SK-N-SH (cell line): ENCODE measurements around the gene PRKCB.

Experiments
- CTCF ChIP-seq: fragments of 200-600 bp; sonication (generic); IDR thresholded peaks from 2 replicates; pipeline ENCODE4 v1.6.1; 2017; ENCODE audit warnings: antibody characterized with exemption, mild to moderate bottlenecking, moderate library complexity
- ELF1 ChIP-seq: IDR thresholded peaks from 2 replicates; pipeline ENCODE4 v1.4.0; 2012
- EP300 ChIP-seq, 2 experiments: IDR thresholded peaks; 2 replicates each; pipeline versions ENCODE4 v1.4.0 to v1.6.1; 2012; ENCODE audit warnings: borderline replicate concordance in 1 of 2, low read depth in 1 of 2, low read length in 1 of 2
- EZH2phosphoT487 ChIP-seq: fragments of 200-600 bp; sonication (generic); IDR thresholded peaks from 2 replicates; pipeline ENCODE4 v1.6.1; 2017; ENCODE audit warnings: low read depth, mixed run types, mild to moderate bottlenecking, antibody characterized with exemption, moderate library complexity, borderline replicate concordance
- FOXM1 ChIP-seq: IDR thresholded peaks from 2 replicates; pipeline ENCODE4 v1.4.0; 2012; ENCODE audit warnings: low read depth, mild to moderate bottlenecking
- GABPA ChIP-seq: IDR thresholded peaks from 2 replicates; pipeline ENCODE4 v1.4.0; 2012; ENCODE audit warnings: low read depth, mild to moderate bottlenecking
- NFIC ChIP-seq: IDR thresholded peaks from 2 replicates; pipeline ENCODE4 v1.4.0; 2012; ENCODE audit warnings: borderline replicate concordance
- NRF1 ChIP-seq: IDR thresholded peaks from 2 replicates; pipeline ENCODE4 v1.6.1; 2012; ENCODE audit warnings: low read depth, mild to moderate bottlenecking, low read length
- POLR2AphosphoS5 ChIP-seq: IDR thresholded peaks from 2 replicates; pipeline ENCODE4 v1.6.1; 2012; ENCODE audit warnings: low read depth, low read length
- RAD21 ChIP-seq: IDR thresholded peaks from 2 replicates; pipeline ENCODE4 v1.6.1; 2012; ENCODE audit warnings: mild to moderate bottlenecking, low read length
- SIN3A ChIP-seq: IDR thresholded peaks from 2 replicates; pipeline ENCODE4 v1.6.1; 2012; ENCODE audit warnings: low read depth, mild to moderate bottlenecking, low read length, moderate library complexity, borderline replicate concordance
- TAF1 ChIP-seq: IDR thresholded peaks from 2 replicates; pipeline ENCODE4 v1.6.1; 2012; ENCODE audit warnings: low read depth, mild to moderate bottlenecking, low read length, moderate library complexity, borderline replicate concordance
- USF2 ChIP-seq: fragments of 150-350 bp; IDR thresholded peaks from 2 replicates; pipeline ENCODE4 v1.6.1; 2017; ENCODE audit warnings: antibody characterized with exemption, low read length, low read depth, borderline replicate concordance
- YY1 ChIP-seq: IDR thresholded peaks from 2 replicates; pipeline ENCODE4 v1.4.0; 2012; ENCODE audit warnings: low read depth, mild to moderate bottlenecking

GRCh38 chr16:23908790-23909189, 73.0 kb downstream of the PRKCB start:
- TF ChIP-seq EP300 (IDR thresholded peaks at IDR 0.05; ENCODE audit: borderline replicate concordance in 1 of 2, low read depth in 1 of 2, low read length in 1 of 2) (no peak), CTCF (no peak), SIN3A (no peak), USF2 (no peak), ELF1 (no peak), YY1 (no peak), POLR2AphosphoS5 (no peak), TAF1 (no peak), NRF1 (no peak), RAD21 (no peak), FOXM1 (no peak), GABPA (no peak), NFIC (no peak), EZH2phosphoT487 (no peak)
